SK-N-SH (cell line): Measurements from ENCODE around the gene PACSIN2. TPM values are rescaled to one million over a fixed set of nuclear protein-coding genes. Genes with fewer than 3 reads are reported as not detected.

ENCODE experiments used
- CTCF ChIA-PET: fragments of 300-600, 350-600 bp; formaldehyde crosslinking; extraction: SDS; loops from one replicate; lab custom pipeline; 2021; lab: Yijun Ruan, JAX
- POLR2A ChIA-PET: fragments of 350-600 bp; sonication (Branson Sonifier 250); formaldehyde crosslinking; extraction: SDS; loops from one replicate; lab custom pipeline; 2020; ENCODE audit warnings: antibody characterized with exemption, inconsistent platforms; lab: Yijun Ruan, JAX
- DNase-seq: peaks from one replicate; pipeline ENCODE4 v3.0.0; 2012
- H2AFZ ChIP-seq: fragments of 200-600 bp; sonication (generic); 2 replicates; pipeline ENCODE4 v1.8.1; 2016; ENCODE audit warnings: antibody characterized with exemption, mild to moderate bottlenecking, low read depth
- H3F3A ChIP-seq: fragments of 200-600 bp; sonication (generic); replicated peaks from 2 replicates; pipeline ENCODE3; 2016; ENCODE audit warnings: antibody characterized with exemption, mild to moderate bottlenecking; ENCODE audit not compliant: insufficient read depth
- H3K27ac ChIP-seq, 2 experiments: fragments of 200-500 bp in 1 of 2; fragments of 200-600 bp in 1 of 2; sonication (Bioruptor generic) in 1 of 2; sonication (generic), shearing (Covaris generic) in 1 of 2; 2 replicates each; pipeline versions ENCODE4 v1.5.1 to v1.6.1; 2014 to 2016; ENCODE audit warnings: low read depth in 2 of 2, inconsistent platforms in 1 of 2, low read length in 1 of 2, mild to moderate bottlenecking in 1 of 2, mixed read lengths in 1 of 2
- H3K27me3 ChIP-seq: fragments of 200-600 bp; sonication (generic), shearing (Covaris generic); 2 replicates; pipeline ENCODE4 v1.6.1; 2016; ENCODE audit warnings: mixed run types; ENCODE audit not compliant: insufficient read depth
- H3K36me3 ChIP-seq, 2 experiments: fragments of 200-500 bp in 1 of 2; fragments of 200-600 bp in 1 of 2; sonication (Bioruptor generic) in 1 of 2; sonication (generic) in 1 of 2; replicated peaks in 1 of 2; 2 replicates each; pipeline versions ENCODE3 to v1.5.1; 2014 to 2016; ENCODE audit warnings: low read length in 1 of 2, mild to moderate bottlenecking in 1 of 2; ENCODE audit not compliant: insufficient read depth in 2 of 2, control insufficient read depth in 1 of 2
- H3K4me1 ChIP-seq, 2 experiments: fragments of 200-500 bp in 1 of 2; fragments of 200-600 bp in 1 of 2; sonication (Bioruptor generic) in 1 of 2; sonication (generic), shearing (Covaris generic) in 1 of 2; 2 replicates each; pipeline versions ENCODE4 v1.5.1 to v1.6.1; 2014 to 2016; ENCODE audit warnings: low read depth in 1 of 2, low read length in 1 of 2, mixed run types in 1 of 2; ENCODE audit not compliant: insufficient read depth in 2 of 2, control insufficient read depth in 1 of 2
- H3K4me2 ChIP-seq: fragments of 200-600 bp; sonication (generic), shearing (Covaris generic); 2 replicates; pipeline ENCODE4 v1.6.1; 2017; ENCODE audit warnings: mixed run types
- H3K4me3 ChIP-seq, 2 experiments: fragments of 200-500 bp in 1 of 2; fragments of 200-600 bp in 1 of 2; sonication (Bioruptor generic) in 1 of 2; sonication (generic), shearing (Covaris generic) in 1 of 2; 2 replicates each; pipeline versions ENCODE4 v1.5.1 to v1.8.1; 2014 to 2016; ENCODE audit warnings: low read depth in 2 of 2, inconsistent platforms in 1 of 2, low read length in 1 of 2, mild to moderate bottlenecking in 1 of 2, mixed read lengths in 1 of 2, moderate library complexity in 1 of 2
- H3K79me2 ChIP-seq: fragments of 200-600 bp; sonication (generic); 2 replicates; pipeline ENCODE4 v1.8.1; 2017; ENCODE audit warnings: mild to moderate bottlenecking; ENCODE audit not compliant: insufficient read depth
- H3K9ac ChIP-seq: fragments of 200-600 bp; sonication (generic); 2 replicates; pipeline ENCODE4 v1.6.1; 2017; ENCODE audit warnings: mixed run types
- H3K9me2 ChIP-seq: fragments of 200-600 bp; sonication (generic); 2 replicates; pipeline ENCODE4 v1.6.1; 2017; ENCODE audit warnings: mixed run types
- H3K9me3 ChIP-seq: fragments of 200-600 bp; sonication (generic); 2 replicates; pipeline ENCODE4 v1.6.1; 2017; ENCODE audit warnings: mixed run types, mild to moderate bottlenecking, moderate library complexity
- H4K20me1 ChIP-seq: fragments of 200-600 bp; sonication (generic); 2 replicates; pipeline ENCODE4 v1.6.1; 2017; ENCODE audit warnings: mild to moderate bottlenecking, mixed run types; ENCODE audit not compliant: insufficient read depth
- CHD2 ChIP-seq: fragments of 150-350 bp; IDR thresholded peaks from 2 replicates; pipeline ENCODE4 v1.6.1; 2018; ENCODE audit warnings: low read length; ENCODE audit not compliant: partially characterized antibody
- ELF1 ChIP-seq: IDR thresholded peaks from 2 replicates; pipeline ENCODE4 v1.4.0; 2012
- EZH2phosphoT487 ChIP-seq: fragments of 200-600 bp; sonication (generic); IDR thresholded peaks from 2 replicates; pipeline ENCODE4 v1.6.1; 2017; ENCODE audit warnings: low read depth, mixed run types, mild to moderate bottlenecking, antibody characterized with exemption, moderate library complexity, borderline replicate concordance
- FOSL2 ChIP-seq: IDR thresholded peaks from 2 replicates; pipeline ENCODE4 v1.4.0; 2012; ENCODE audit warnings: low read depth, mild to moderate bottlenecking, moderate library complexity, borderline replicate concordance
- FOXM1 ChIP-seq: IDR thresholded peaks from 2 replicates; pipeline ENCODE4 v1.4.0; 2012; ENCODE audit warnings: low read depth, mild to moderate bottlenecking
- MXI1 ChIP-seq: IDR thresholded peaks from 2 replicates; pipeline ENCODE4 v1.6.1; 2012; ENCODE audit warnings: mild to moderate bottlenecking, low read depth, low read length, improper control_type of control experiment
- RAD21 ChIP-seq: IDR thresholded peaks from 2 replicates; pipeline ENCODE4 v1.6.1; 2012; ENCODE audit warnings: mild to moderate bottlenecking, low read length
- RCOR1 ChIP-seq: fragments of 150-350 bp; IDR thresholded peaks from 2 replicates; pipeline ENCODE4 v1.6.1; 2017; ENCODE audit warnings: antibody characterized with exemption, low read length
- RXRA ChIP-seq: IDR thresholded peaks from 2 replicates; pipeline ENCODE4 v1.4.0; 2012; ENCODE audit warnings: low read depth, mild to moderate bottlenecking, borderline replicate concordance
- SIN3A ChIP-seq: IDR thresholded peaks from 2 replicates; pipeline ENCODE4 v1.6.1; 2012; ENCODE audit warnings: low read depth, mild to moderate bottlenecking, low read length, moderate library complexity, borderline replicate concordance
- TAF1 ChIP-seq: IDR thresholded peaks from 2 replicates; pipeline ENCODE4 v1.6.1; 2012; ENCODE audit warnings: low read depth, mild to moderate bottlenecking, low read length, moderate library complexity, borderline replicate concordance
- TCF12 ChIP-seq: IDR thresholded peaks from 2 replicates; pipeline ENCODE4 v1.4.0; 2012
- TEAD4 ChIP-seq: IDR thresholded peaks from 2 replicates; pipeline ENCODE4 v1.4.0; 2012; ENCODE audit warnings: mild to moderate bottlenecking, borderline replicate concordance; ENCODE audit not compliant: insufficient read depth
- YY1 ChIP-seq: IDR thresholded peaks from 2 replicates; pipeline ENCODE4 v1.4.0; 2012; ENCODE audit warnings: low read depth, mild to moderate bottlenecking
- WGBS: methylation state at CpG from one replicate; pipeline ENCODE4 v1.1.6; 2017; ENCODE audit warnings: low lambda C conversion rate; 5-methylcytosine and 5-hydroxymethylcytosine counted together
- polyA plus RNA-seq, 3 experiments: library from polyadenylated mRNA; depleted of rRNA; stranded (reverse); fragments of >200 nt; gene quantifications; 2 replicates each; pipeline ENCODE4 v1.2.3, GENCODE V29; 2012
- TF ChIP-seq, protein P1 (sequence below): IDR thresholded peaks from 2 replicates; pipeline ENCODE4 v1.4.0; 2012; ENCODE audit warnings: low read depth, borderline replicate concordance
- TF ChIP-seq, protein P2 (sequence below): fragments of 150-350 bp; IDR thresholded peaks from 2 replicates; pipeline ENCODE4 v1.6.1; 2016; ENCODE audit warnings: mild to moderate bottlenecking, low read depth, low read length
- TF ChIP-seq, protein P3 (sequence below): fragments of 200-600 bp; sonication (generic); IDR thresholded peaks from 2 replicates; pipeline ENCODE4 v1.6.1; 2017; ENCODE audit warnings: antibody characterized with exemption, mild to moderate bottlenecking, moderate library complexity

PACSIN2 gene
- polyA plus RNA-seq, 1 of the 3 experiments (the other 2 are of a cell fraction), result 60.5 TPM

DNA sequence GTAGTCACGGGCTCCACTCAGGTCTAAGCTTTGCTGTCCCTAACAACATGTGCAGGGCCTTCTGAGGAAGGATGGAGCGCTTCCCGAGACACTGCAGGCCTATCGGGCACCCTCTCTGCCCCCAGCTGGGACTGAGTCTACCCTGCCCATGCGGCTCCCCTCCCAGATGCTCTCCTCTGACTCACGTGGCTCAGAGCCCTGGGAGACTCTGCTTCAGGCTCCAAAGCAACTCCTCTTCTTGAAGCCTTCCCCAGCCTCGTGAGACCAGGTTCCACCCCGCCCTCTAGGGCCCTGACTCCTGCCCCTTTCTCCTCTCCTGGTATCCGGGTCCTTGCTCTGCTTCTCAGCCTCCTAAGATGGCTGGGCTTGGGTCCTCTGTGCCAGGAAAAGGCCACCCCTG is 129.5 kb downstream of the PACSIN2 start:
- Histone ChIP-seq H3K27ac (no peak overlapping the region), H3K36me3 (peaks cover 0 to 13% of the 10 kb centered on the region in 2 experiments)

DNA sequence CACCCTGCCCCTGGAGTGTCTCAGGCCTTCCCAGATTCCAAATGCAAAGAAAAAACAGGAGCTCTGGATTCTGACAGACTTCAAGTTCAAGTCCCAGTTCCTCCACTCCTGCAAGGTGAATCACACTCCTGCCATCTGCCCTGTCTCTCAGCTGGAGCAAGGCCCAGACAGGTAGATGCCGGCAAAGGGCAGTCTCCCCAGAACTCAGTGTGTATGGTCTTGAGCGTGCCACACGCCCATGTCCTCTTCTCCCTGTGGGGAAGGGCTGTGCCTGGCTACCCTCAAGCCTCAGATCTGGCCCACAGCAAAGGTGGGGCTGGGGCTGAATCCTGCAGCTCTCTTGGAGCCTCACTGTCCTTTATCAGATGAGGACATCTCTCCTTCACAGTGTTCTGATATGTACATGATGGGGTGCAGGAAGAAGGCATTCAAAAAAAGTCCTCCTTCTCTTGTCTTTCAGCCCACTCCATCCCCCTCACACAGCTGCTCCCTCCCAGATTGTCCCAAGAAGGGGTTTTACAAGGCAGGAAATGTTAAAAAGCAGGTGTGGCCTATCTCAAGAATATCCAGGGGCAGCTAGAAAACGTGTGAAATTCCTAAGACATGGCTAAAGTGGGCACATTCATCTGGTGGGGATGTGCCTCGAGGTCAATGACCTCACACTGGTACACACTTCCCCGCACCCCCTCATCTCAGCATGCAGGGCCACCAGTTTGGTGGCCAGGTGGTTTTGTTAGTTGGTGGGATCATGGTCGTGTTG is 130.2 kb downstream of the PACSIN2 start:
- Histone ChIP-seq H4K20me1 (no peaks in the 10 kb centered on the region), H2AFZ (no peak overlapping the region), H3K9me2 (no peaks in the 10 kb centered on the region), H3F3A (no peaks in the 10 kb centered on the region), H3K9me3 (no peaks in the 10 kb centered on the region), H3K4me2 (no peak overlapping the region), H3K36me3 (peaks cover 0 to 15% of the 10 kb centered on the region in 2 experiments), H3K27me3 (no peaks in the 10 kb centered on the region), H3K9ac (no peak overlapping the region), H3K27ac (no peak overlapping the region), H3K79me2 (no peaks in the 10 kb centered on the region), H3K4me3 (no peak overlapping the region), H3K4me1 (no peaks in the 10 kb centered on the region)
- ChIA-PET POLR2A (no interaction called here), CTCF (interaction anchor here (1.9 kb wide), 1 partner anchor 17 kb away, joined by 5 read pairs; no protein-coding TSS in a partner anchor)
- no peak for DNase-seq
- TF ChIP-seq EZH2phosphoT487 (no peak), FOXM1 (no peak), FOSL2 (no peak), RXRA (no peak), SIN3A (no peak), TAF1 (no peak), TEAD4 (no peak), TCF12 (no peak), CHD2 (no peak)
- TF ChIP-seq, protein P1, sequence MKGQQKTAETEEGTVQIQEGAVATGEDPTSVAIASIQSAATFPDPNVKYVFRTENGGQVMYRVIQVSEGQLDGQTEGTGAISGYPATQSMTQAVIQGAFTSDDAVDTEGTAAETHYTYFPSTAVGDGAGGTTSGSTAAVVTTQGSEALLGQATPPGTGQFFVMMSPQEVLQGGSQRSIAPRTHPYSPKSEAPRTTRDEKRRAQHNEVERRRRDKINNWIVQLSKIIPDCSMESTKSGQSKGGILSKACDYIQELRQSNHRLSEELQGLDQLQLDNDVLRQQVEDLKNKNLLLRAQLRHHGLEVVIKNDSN, result no peak
- TF ChIP-seq, protein P2, sequence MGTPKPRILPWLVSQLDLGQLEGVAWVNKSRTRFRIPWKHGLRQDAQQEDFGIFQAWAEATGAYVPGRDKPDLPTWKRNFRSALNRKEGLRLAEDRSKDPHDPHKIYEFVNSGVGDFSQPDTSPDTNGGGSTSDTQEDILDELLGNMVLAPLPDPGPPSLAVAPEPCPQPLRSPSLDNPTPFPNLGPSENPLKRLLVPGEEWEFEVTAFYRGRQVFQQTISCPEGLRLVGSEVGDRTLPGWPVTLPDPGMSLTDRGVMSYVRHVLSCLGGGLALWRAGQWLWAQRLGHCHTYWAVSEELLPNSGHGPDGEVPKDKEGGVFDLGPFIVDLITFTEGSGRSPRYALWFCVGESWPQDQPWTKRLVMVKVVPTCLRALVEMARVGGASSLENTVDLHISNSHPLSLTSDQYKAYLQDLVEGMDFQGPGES, result no peak
- TF ChIP-seq, protein P3, sequence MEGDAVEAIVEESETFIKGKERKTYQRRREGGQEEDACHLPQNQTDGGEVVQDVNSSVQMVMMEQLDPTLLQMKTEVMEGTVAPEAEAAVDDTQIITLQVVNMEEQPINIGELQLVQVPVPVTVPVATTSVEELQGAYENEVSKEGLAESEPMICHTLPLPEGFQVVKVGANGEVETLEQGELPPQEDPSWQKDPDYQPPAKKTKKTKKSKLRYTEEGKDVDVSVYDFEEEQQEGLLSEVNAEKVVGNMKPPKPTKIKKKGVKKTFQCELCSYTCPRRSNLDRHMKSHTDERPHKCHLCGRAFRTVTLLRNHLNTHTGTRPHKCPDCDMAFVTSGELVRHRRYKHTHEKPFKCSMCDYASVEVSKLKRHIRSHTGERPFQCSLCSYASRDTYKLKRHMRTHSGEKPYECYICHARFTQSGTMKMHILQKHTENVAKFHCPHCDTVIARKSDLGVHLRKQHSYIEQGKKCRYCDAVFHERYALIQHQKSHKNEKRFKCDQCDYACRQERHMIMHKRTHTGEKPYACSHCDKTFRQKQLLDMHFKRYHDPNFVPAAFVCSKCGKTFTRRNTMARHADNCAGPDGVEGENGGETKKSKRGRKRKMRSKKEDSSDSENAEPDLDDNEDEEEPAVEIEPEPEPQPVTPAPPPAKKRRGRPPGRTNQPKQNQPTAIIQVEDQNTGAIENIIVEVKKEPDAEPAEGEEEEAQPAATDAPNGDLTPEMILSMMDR, result no peak
- 78% methylated on average over 4 of the region's 7 CpGs for WGBS

More for the DNA sequence above, 129.5 kb downstream of the PACSIN2 start:
- H3K9me3 ChIP-seq, result no peaks in the 10 kb centered on the region
- no peaks in the 10 kb centered on the region for H3K4me1 ChIP-seq
- no peak overlapping the region for H3K4me3 ChIP-seq
- H2AFZ ChIP-seq, result no peak overlapping the region
- no peak for TF ChIP-seq RAD21
- no peak for TF ChIP-seq MXI1
- TF ChIP-seq FOSL2, result no peak
- TF ChIP-seq, protein P2, result no peak
- TF ChIP-seq ELF1, result no peak
- no peak for TF ChIP-seq SIN3A
- TF ChIP-seq RCOR1, result no peak
- TF ChIP-seq YY1, result no peak
- no peak for TF ChIP-seq EZH2phosphoT487
- CTCF ChIA-PET, result interaction anchor here (0.6 to 1.9 kb wide), 2 partner anchors 18 to 226 kb away, joined by 3 to 5 read pairs; no protein-coding TSS in a partner anchor
- POLR2A ChIA-PET, result no interaction called here
- H3K4me2 ChIP-seq, result no peak overlapping the region
- 97% methylated on average over 5 of the region's 9 CpGs for WGBS
- no peaks in the 10 kb centered on the region for H3K9me2 ChIP-seq
- H3K27me3 ChIP-seq, result no peaks in the 10 kb centered on the region
- no peak for DNase-seq
- H3K79me2 ChIP-seq, result no peaks in the 10 kb centered on the region
- no peaks in the 10 kb centered on the region for H3F3A ChIP-seq
- H3K9ac ChIP-seq, result no peak overlapping the region
- H4K20me1 ChIP-seq, result no peaks in the 10 kb centered on the region
